Inflammatory macrophage treated with lipopolysaccharide for 1 hour (primary cell): ENCODE measurements around the gene PPIL6.
"Not testable (repeated sequence)": the region's sequence is repeated elsewhere in the genome, so short reads cannot be mapped to it uniquely, and the experiment has no call there.

Source experiments
- DNase-seq, 2 donors: peaks; one replicate each; pipeline ENCODE4 v3.0.0-alpha.2; 2020 to 2022

The PPIL6 gene

GRCh38 chr6:109466212-109466923 is 25.9 kb upstream of the PPIL6 start:
- DNase-seq = no peak

GRCh38 chr6:109465772-109466171 is 25.3 kb upstream of the PPIL6 start:
- DNase-seq = no peak

GRCh38 chr6:109461733-109462526 is 21.5 kb upstream of the PPIL6 start:
- DNase-seq = no peak

GRCh38 chr6:109461205-109461604 is 20.8 kb upstream of the PPIL6 start:
- DNase-seq = not testable (repeated sequence)

GRCh38 chr6:109460161-109460829 is 19.9 kb upstream of the PPIL6 start:
- no peak for DNase-seq

GRCh38 chr6:109458774-109459531 is 18.5 kb upstream of the PPIL6 start:
- peak; percentile 74 to 91 for DNase-seq

- DNase-seq = no peak
These were observed 17.2 kb upstream of the PPIL6 start for GRCh38 chr6:109457562-109457996.

- DNase-seq = no peak
These were observed 16.5 kb upstream of the PPIL6 start for GRCh38 chr6:109456710-109457561.

- no peak for DNase-seq
These were observed 15.7 kb upstream of the PPIL6 start for GRCh38 chr6:109456111-109456583.

GRCh38 chr6:109455437-109456110 is 15.1 kb upstream of the PPIL6 start, which contains the start of gene MICAL1:
MICAL1 (minus strand) TSS chr6:109455772; CDS start chr6:109454196, 1,576 bp downstream.
- peak; percentile 68 to 75 for DNase-seq

GRCh38 chr6:109454496-109455436 is 14.3 kb upstream of the PPIL6 start:
- DNase-seq = peak; percentile 68 to 82

- no peak for DNase-seq
These were observed 13.4 kb upstream of the PPIL6 start for GRCh38 chr6:109453594-109454495.

GRCh38 chr6:109453156-109453555 is 12.7 kb upstream of the PPIL6 start:
- DNase-seq = no peak

GRCh38 chr6:109452181-109452580 is 11.8 kb upstream of the PPIL6 start:
- DNase-seq = no peak

- no peak for DNase-seq
These were observed 10.9 kb upstream of the PPIL6 start for GRCh38 chr6:109451376-109451775.

- DNase-seq = no peak
These were observed 10.4 kb upstream of the PPIL6 start for GRCh38 chr6:109450801-109451200.

- no peak for DNase-seq
These were observed 9.6 kb upstream of the PPIL6 start for GRCh38 chr6:109449795-109450673.
